AG10803 (cell line): Measurements from ENCODE around the gene BORCS5.

ENCODE experiments used
- DNase-seq: peaks from one replicate; pipeline ENCODE4 v3.0.0; 2010; ENCODE audit warnings: low read depth
- H3K4me3 ChIP-seq: 2 replicates; pipeline ENCODE4 v1.5.1; 2011; ENCODE audit warnings: mild to moderate bottlenecking, low read length, control low read depth
- TF ChIP-seq, protein P1 (sequence below): conservative IDR thresholded peaks from 2 replicates; pipeline ENCODE4 v1.5.1; 2011; ENCODE audit warnings: mild to moderate bottlenecking, low read length, control low read depth, inconsistent platforms

Gene BORCS5

DNA sequence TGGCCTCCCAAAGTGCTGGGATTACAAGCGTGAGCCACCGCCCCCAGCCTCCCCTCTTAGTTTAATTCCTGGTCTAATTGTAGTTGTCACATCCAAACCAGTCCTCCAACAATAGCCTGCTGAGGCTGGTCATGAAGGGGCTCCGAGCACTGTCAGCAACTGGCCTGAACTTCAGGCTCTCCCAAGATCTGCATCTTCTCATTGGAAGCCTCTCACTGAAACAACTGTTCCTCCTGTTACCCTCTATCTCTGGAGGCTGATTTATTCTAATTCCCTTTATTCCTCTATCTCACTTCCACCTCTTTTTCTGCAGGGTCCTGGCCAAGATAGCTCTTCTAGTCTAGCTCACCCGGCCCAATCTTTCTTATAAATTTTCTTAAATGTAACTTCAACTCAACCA is 116.3 kb downstream of the BORCS5 start:
- TF ChIP-seq, protein P1, sequence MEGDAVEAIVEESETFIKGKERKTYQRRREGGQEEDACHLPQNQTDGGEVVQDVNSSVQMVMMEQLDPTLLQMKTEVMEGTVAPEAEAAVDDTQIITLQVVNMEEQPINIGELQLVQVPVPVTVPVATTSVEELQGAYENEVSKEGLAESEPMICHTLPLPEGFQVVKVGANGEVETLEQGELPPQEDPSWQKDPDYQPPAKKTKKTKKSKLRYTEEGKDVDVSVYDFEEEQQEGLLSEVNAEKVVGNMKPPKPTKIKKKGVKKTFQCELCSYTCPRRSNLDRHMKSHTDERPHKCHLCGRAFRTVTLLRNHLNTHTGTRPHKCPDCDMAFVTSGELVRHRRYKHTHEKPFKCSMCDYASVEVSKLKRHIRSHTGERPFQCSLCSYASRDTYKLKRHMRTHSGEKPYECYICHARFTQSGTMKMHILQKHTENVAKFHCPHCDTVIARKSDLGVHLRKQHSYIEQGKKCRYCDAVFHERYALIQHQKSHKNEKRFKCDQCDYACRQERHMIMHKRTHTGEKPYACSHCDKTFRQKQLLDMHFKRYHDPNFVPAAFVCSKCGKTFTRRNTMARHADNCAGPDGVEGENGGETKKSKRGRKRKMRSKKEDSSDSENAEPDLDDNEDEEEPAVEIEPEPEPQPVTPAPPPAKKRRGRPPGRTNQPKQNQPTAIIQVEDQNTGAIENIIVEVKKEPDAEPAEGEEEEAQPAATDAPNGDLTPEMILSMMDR: no peak
- DNase-seq: no peak

DNA sequence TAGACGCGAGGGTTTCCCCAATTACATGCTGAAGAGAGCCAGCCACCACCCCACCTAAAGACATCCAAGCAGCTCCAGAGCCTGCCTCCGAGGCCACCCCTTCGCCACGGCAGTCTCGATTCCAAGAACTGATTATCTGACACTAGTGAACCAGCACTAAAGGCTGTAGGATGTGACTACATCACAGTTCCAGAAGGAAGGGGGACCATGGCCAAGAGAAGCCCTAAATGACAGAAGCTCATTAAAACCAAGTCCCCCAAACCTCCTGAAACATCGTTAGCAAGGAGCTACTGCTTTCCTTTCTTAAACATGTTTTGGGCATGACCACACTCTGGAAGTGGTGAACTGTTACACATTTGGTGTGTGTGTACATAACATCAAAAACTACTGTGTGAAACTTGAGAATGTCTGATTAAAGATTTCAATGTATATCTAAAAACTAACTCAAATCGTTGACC is 117.6 kb downstream of the BORCS5 start:
- H3K4me3 ChIP-seq: no peak overlapping the region
- DNase-seq: no peak
- TF ChIP-seq, protein P1: no peak

More for the DNA sequence above, 116.3 kb downstream of the BORCS5 start:
- H3K4me3 ChIP-seq: no peak overlapping the region

DNA sequence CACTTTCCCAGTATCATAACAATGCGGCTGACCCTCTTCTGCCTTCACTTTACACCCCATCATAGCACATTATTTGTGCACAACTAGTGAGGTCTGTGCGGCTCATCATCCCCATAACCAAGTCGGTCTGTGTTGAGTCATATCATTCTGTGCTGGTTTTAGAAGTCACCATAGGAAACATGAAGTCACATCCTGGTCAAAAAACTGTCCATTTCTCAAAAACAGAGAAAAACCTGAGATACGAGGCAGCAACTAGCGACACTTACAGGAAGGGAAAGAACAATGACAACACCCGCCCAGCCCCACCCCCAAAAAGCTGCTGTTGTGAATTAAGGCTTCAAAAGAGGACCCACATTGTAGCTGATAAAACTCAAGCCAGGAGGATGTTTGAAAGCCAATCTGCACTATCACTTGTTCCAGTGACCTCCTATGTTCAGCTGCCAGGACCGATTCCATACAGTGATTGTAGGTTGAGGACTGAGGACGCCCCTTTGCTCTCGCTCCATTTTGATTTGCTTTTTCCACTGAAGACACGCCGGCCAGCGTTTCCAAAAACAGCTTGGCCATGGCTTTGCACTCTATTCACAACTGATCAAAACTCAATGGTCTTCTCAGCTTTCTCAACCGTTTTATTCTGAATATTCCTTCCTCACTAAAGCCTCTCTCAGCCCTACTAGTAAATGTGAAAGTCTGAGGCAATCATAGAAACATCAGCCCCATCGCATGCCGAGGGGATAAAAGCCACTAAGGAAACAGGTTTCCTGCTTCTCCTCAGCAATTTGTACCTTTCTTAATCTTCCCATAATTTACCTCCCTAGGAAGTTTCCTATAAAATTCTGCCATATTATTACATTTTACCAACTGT is 118.3 kb downstream of the BORCS5 start:
- no peak overlapping the region for H3K4me3 ChIP-seq
- no peak for DNase-seq
- TF ChIP-seq, protein P1: no peak

DNA sequence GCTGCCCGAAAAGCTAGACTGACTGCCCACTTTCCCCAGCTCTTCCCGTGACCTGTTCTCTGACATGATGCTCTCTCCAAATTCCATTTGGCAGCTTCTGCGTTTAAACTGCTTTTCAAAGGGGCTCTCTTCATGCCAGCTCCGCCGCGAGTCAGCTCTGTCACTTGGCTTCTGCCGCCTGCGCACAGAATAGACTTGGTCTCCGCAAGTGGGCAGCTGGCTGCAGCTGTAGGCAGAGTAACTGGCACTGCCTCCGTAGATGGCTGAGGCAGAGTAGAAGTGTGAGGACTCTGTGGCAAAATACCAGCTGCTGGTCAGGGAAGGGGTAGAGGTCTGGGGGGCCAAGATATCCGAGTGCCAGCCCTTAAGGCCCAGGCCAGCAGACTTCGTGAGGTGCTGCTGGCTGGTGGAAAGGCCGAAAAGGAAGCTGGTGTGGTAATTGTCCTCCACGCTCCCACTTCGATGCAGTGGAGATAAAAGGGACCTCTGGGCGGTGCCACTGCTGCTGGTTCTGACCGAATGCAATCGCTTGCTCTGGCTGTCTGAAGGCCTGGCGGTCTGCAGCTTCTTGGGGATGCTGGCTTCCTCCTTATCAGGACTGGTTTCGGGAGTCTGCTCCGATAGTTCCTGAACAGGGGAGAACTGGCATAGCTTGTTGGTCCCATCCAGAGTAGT is 120.1 kb downstream of the BORCS5 start:
- DNase-seq: no peak
- no peak overlapping the region for H3K4me3 ChIP-seq
- TF ChIP-seq, protein P1: no peak

DNA sequence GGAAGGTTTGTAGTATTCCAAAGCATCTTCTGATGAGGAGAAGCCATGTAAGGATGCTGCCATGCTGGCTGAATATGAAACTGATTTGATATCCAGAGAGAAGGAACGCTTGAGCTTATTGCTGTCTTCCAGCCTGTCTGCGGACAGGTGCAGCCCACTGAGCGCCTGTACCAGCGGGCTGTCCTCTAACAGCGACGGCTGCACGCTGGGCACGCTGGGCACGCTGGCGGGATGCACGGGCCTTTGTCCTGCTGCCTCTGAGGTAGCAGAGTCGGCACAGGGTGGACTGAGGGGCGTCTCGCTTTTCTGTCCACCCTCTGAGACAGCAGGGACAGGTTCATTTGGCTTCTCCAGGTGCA is 120.6 kb downstream of the BORCS5 start:
- no peak for DNase-seq
- TF ChIP-seq, protein P1: no peak

DNA sequence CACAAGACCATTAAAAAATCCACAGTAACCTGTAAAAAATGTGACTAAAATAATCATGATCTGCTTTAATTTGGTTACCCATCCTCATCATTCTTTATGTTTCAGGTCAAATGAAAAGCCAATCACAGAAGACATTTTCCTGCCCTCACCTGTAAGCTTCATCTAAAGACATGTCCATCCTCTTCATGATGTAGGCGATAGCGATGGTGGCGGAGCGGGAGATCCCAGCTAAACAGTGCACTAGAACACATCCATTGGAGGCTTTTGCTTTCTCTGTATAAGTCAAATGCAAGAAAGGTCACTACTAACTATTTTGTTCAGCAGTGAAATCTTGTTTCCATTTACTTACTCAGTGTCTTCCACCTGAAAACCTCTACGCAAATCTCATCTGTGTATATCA is 123.2 kb downstream of the BORCS5 start:
- no peak for DNase-seq
- H3K4me3 ChIP-seq: no peak overlapping the region
- TF ChIP-seq, protein P1: no peak

More for the DNA sequence above, 120.6 kb downstream of the BORCS5 start:
- no peak overlapping the region for H3K4me3 ChIP-seq
